OCI-LY1 (cell line): ENCODE results near the gene TBC1D16.

ENCODE experiments used
- H2AFZ ChIP-seq: fragments of 200-600 bp; sonication (generic), shearing (Covaris generic); 2 replicates; pipeline ENCODE4 v1.6.0; 2014; ENCODE audit warnings: antibody characterized with exemption, mild to moderate bottlenecking, low read length
- H3F3A ChIP-seq: fragments of 200-600 bp; sonication (generic), shearing (Covaris generic); 2 replicates; pipeline ENCODE4 v1.6.0; 2014; ENCODE audit warnings: mild to moderate bottlenecking, antibody characterized with exemption, low read length, moderate library complexity; ENCODE audit not compliant: insufficient read depth
- H3K27ac ChIP-seq: fragments of 200-600 bp; sonication (generic); 2 replicates; pipeline ENCODE4 v1.5.1; 2014; ENCODE audit warnings: low read length, mixed run types, mild to moderate bottlenecking, low read depth; ENCODE audit not compliant: poor library complexity, severe bottlenecking
- H3K27me3 ChIP-seq: fragments of 200-600 bp; sonication (generic); 2 replicates; pipeline ENCODE4 v1.6.0; 2014; ENCODE audit warnings: antibody characterized with exemption, mild to moderate bottlenecking, low read length, moderate library complexity; ENCODE audit not compliant: insufficient read depth
- H3K36me3 ChIP-seq: fragments of 200-600 bp; sonication (generic); 2 replicates; pipeline ENCODE4 v1.6.1; 2014; ENCODE audit warnings: mild to moderate bottlenecking, antibody characterized with exemption, low read length, moderate library complexity, mixed read lengths; ENCODE audit not compliant: insufficient read depth
- H3K4me1 ChIP-seq: fragments of 200-600 bp; sonication (generic); 2 replicates; pipeline ENCODE4 v1.5.1; 2014; ENCODE audit warnings: mild to moderate bottlenecking, low read length, moderate library complexity; ENCODE audit not compliant: insufficient read depth, severe bottlenecking
- H3K4me2 ChIP-seq: fragments of 200-600 bp; sonication (generic), shearing (Covaris generic); 2 replicates; pipeline ENCODE4 v1.6.1; 2014; ENCODE audit warnings: low read length
- H3K4me3 ChIP-seq: fragments of 200-600 bp; sonication (generic); 2 replicates; pipeline ENCODE4 v1.5.1; 2014; ENCODE audit warnings: low read length, low read depth, mild to moderate bottlenecking, mixed read lengths; ENCODE audit not compliant: poor library complexity, severe bottlenecking
- H3K79me2 ChIP-seq: fragments of 200-600 bp; shearing (Covaris generic); 2 replicates; pipeline ENCODE4 v1.6.1; 2016; ENCODE audit warnings: mixed run types, low read length, mixed read lengths; ENCODE audit not compliant: insufficient read depth
- H3K9ac ChIP-seq: fragments of 200-600 bp; sonication (generic), shearing (Covaris generic); 2 replicates; pipeline ENCODE4 v1.6.1; 2014; ENCODE audit warnings: mild to moderate bottlenecking, low read length, mixed read lengths
- H3K9me2 ChIP-seq: fragments of 200-600 bp; sonication (generic), shearing (Covaris generic); 2 replicates; pipeline ENCODE4 v1.6.1; 2014; ENCODE audit warnings: low read depth, mild to moderate bottlenecking, low read length, mixed read lengths
- H3K9me3 ChIP-seq: fragments of 200-600 bp; shearing (Covaris generic); 2 replicates; pipeline ENCODE4 v1.6.1; 2014; ENCODE audit warnings: low read length, mixed read lengths
- H4K20me1 ChIP-seq: fragments of 200-600 bp; sonication (generic), shearing (Covaris generic); 2 replicates; pipeline ENCODE4 v1.6.0; 2016; ENCODE audit warnings: mild to moderate bottlenecking, low read length; ENCODE audit not compliant: insufficient read depth
- EZH2 ChIP-seq: fragments of 200-600 bp; sonication (generic), shearing (Covaris generic); IDR thresholded peaks from 2 replicates; pipeline ENCODE4 v1.8.0; 2017; ENCODE audit warnings: borderline replicate concordance, mixed run types, mild to moderate bottlenecking, antibody characterized with exemption, low read length, moderate library complexity, mixed read lengths
- TF ChIP-seq, protein P1 (sequence below): fragments of 200-600 bp; sonication (generic), shearing (Covaris generic); IDR thresholded peaks from 2 replicates; pipeline ENCODE4 v1.5.1; 2017; ENCODE audit warnings: mild to moderate bottlenecking, antibody characterized with exemption, low read length, moderate library complexity, mixed read lengths

TBC1D16 gene

GRCh38 chr17:79980246-79981043, 55.2 kb downstream of the TBC1D16 start:
- Histone ChIP-seq H3K36me3 (no peaks in the 10 kb centered on the region), H3K4me3 (no peak overlapping the region), H3K9me3 (no peaks in the 10 kb centered on the region), H4K20me1 (no peaks in the 10 kb centered on the region), H3K27ac (no peak overlapping the region), H3K4me1 (no peaks in the 10 kb centered on the region), H3K27me3 (no peaks in the 10 kb centered on the region), H3K9me2 (no peaks in the 10 kb centered on the region), H3F3A (no peaks in the 10 kb centered on the region), H3K79me2 (no peaks in the 10 kb centered on the region), H3K9ac (no peak overlapping the region), H3K4me2 (no peak overlapping the region), H2AFZ (no peak overlapping the region)
- TF ChIP-seq, protein P1, sequence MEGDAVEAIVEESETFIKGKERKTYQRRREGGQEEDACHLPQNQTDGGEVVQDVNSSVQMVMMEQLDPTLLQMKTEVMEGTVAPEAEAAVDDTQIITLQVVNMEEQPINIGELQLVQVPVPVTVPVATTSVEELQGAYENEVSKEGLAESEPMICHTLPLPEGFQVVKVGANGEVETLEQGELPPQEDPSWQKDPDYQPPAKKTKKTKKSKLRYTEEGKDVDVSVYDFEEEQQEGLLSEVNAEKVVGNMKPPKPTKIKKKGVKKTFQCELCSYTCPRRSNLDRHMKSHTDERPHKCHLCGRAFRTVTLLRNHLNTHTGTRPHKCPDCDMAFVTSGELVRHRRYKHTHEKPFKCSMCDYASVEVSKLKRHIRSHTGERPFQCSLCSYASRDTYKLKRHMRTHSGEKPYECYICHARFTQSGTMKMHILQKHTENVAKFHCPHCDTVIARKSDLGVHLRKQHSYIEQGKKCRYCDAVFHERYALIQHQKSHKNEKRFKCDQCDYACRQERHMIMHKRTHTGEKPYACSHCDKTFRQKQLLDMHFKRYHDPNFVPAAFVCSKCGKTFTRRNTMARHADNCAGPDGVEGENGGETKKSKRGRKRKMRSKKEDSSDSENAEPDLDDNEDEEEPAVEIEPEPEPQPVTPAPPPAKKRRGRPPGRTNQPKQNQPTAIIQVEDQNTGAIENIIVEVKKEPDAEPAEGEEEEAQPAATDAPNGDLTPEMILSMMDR, result no peak
- no peak for TF ChIP-seq EZH2

GRCh38 chr17:79979816-79980215, 55.9 kb downstream of the TBC1D16 start:
- Histone ChIP-seq H3K4me3 (no peak overlapping the region), H3K36me3 (no peaks in the 10 kb centered on the region), H3K4me2 (no peak overlapping the region), H3K9me2 (no peaks in the 10 kb centered on the region), H3K9ac (no peak overlapping the region), H2AFZ (no peak overlapping the region), H3K79me2 (no peaks in the 10 kb centered on the region), H3K9me3 (no peaks in the 10 kb centered on the region), H3K27me3 (no peaks in the 10 kb centered on the region), H4K20me1 (no peaks in the 10 kb centered on the region), H3F3A (no peaks in the 10 kb centered on the region), H3K27ac (no peak overlapping the region), H3K4me1 (no peaks in the 10 kb centered on the region)
- TF ChIP-seq EZH2, result no peak
- TF ChIP-seq, protein P1, result no peak

GRCh38 chr17:79979221-79979741, 56.4 kb downstream of the TBC1D16 start:
- Histone ChIP-seq H3K4me1 (no peaks in the 10 kb centered on the region), H3K9me2 (no peaks in the 10 kb centered on the region), H3F3A (no peaks in the 10 kb centered on the region), H3K9me3 (no peaks in the 10 kb centered on the region), H3K4me3 (no peak overlapping the region), H3K27me3 (no peaks in the 10 kb centered on the region), H3K36me3 (no peaks in the 10 kb centered on the region), H3K79me2 (no peaks in the 10 kb centered on the region), H3K27ac (no peak overlapping the region), H2AFZ (no peak overlapping the region), H4K20me1 (no peaks in the 10 kb centered on the region), H3K4me2 (no peak overlapping the region), H3K9ac (no peak overlapping the region)
- TF ChIP-seq, protein P1, result no peak
- no peak for TF ChIP-seq EZH2
